GM23338 (cell line): ENCODE data around the gene CRPPA. TPM values are rescaled to one million over a fixed set of nuclear protein-coding genes. Genes with fewer than 3 reads are reported as not detected.

ENCODE experiments used
- ATAC-seq: fragments of 200-7000 bp; cut with Tn5 transposase; 3 replicates; pipeline ENCODE4 v1.9.1; 2020
- DNase-seq: peaks from one replicate; pipeline ENCODE4 v3.0.0-alpha.2; 2015; ENCODE audit warnings: low spot score
- H2AFZ ChIP-seq: fragments of 200-600 bp; sonication (generic); 2 replicates; pipeline ENCODE4 v1.8.0; 2016; ENCODE audit warnings: antibody characterized with exemption, mild to moderate bottlenecking, moderate library complexity
- H3F3A ChIP-seq: fragments of 200-600 bp; sonication (generic); replicated peaks from 2 replicates; pipeline ENCODE4 v1.8.0; 2017; ENCODE audit warnings: antibody characterized with exemption, mixed run types, low read depth
- H3K27ac ChIP-seq: fragments of 200-600 bp; sonication (generic); 2 replicates; pipeline ENCODE4 v1.6.1; 2016; ENCODE audit warnings: low read depth
- H3K27me3 ChIP-seq: fragments of 200-600 bp; sonication (generic); 2 replicates; pipeline ENCODE4 v1.8.0; 2016; ENCODE audit warnings: mild to moderate bottlenecking, mixed run types, moderate library complexity; ENCODE audit not compliant: insufficient read depth
- H3K36me3 ChIP-seq: fragments of 200-600 bp; sonication (generic); 2 replicates; pipeline ENCODE4 v1.8.0; 2016; ENCODE audit warnings: mild to moderate bottlenecking; ENCODE audit not compliant: insufficient read depth
- H3K4me1 ChIP-seq: fragments of 200-600 bp; sonication (generic); 2 replicates; pipeline ENCODE4 v1.8.0; 2016; ENCODE audit warnings: mild to moderate bottlenecking, moderate library complexity; ENCODE audit not compliant: insufficient read depth
- H3K4me2 ChIP-seq: fragments of 200-600 bp; sonication (generic); 2 replicates; pipeline ENCODE4 v1.7.1; 2017; ENCODE audit warnings: mixed run types
- H3K4me3 ChIP-seq: fragments of 200-600 bp; sonication (generic); 2 replicates; pipeline ENCODE4 v1.6.1; 2016; ENCODE audit warnings: mixed run types
- H3K79me2 ChIP-seq: fragments of 200-600 bp; sonication (generic); replicated peaks from 2 replicates; pipeline ENCODE4 v1.8.0; 2017; ENCODE audit warnings: mild to moderate bottlenecking; ENCODE audit not compliant: insufficient read depth
- H3K9me2 ChIP-seq: fragments of 200-600 bp; sonication (generic); 2 replicates; pipeline ENCODE4 v1.8.0; 2017; ENCODE audit not compliant: insufficient read depth
- H4K20me1 ChIP-seq: fragments of 200-600 bp; sonication (generic); replicated peaks from 2 replicates; pipeline ENCODE4 v1.8.0; 2017; ENCODE audit warnings: mild to moderate bottlenecking; ENCODE audit not compliant: insufficient read depth
- H3K27ac Mint-ChIP-seq: 2 replicates; pipeline ENCODE4 v1.8.0; 2020; ENCODE audit warnings: inconsistent platforms, mild to moderate bottlenecking, moderate library complexity, mixed read lengths
- H3K27me3 Mint-ChIP-seq: 3 replicates; pipeline ENCODE4 v1.8.0; 2022; ENCODE audit warnings: low read depth, mild to moderate bottlenecking, moderate library complexity, mixed read lengths, inconsistent platforms; ENCODE audit not compliant: insufficient read depth, poor library complexity
- H3K36me3 Mint-ChIP-seq: 3 replicates; pipeline ENCODE4 v1.8.0; 2021; ENCODE audit warnings: low read depth, mild to moderate bottlenecking, inconsistent platforms, moderate library complexity, mixed read lengths
- H3K4me1 Mint-ChIP-seq: 3 replicates; pipeline ENCODE4 v1.8.0; 2020; ENCODE audit warnings: mild to moderate bottlenecking, inconsistent platforms, mixed read lengths
- H3K4me3 Mint-ChIP-seq: 3 replicates; pipeline ENCODE4 v1.8.0; 2021; ENCODE audit warnings: moderate library complexity, mild to moderate bottlenecking, inconsistent platforms, mixed read lengths
- H3K9me3 Mint-ChIP-seq: 3 replicates; pipeline ENCODE4 v1.8.0; 2020; ENCODE audit warnings: moderate library complexity, mild to moderate bottlenecking, inconsistent platforms, mixed read lengths
- CREB1 ChIP-seq: fragments of 250-450 bp; sonication (Bioruptor Pico); IDR thresholded peaks from 2 replicates; pipeline ENCODE4 v1.5.0; 2020; ENCODE audit warnings: low read depth, mild to moderate bottlenecking, moderate library complexity
- CTCF ChIP-seq, 2 experiments: fragments of 200-600 bp in 1 of 2; sonication (generic) in 1 of 2; conservative IDR thresholded peaks; 2 replicates each; pipeline versions ENCODE4 v1.5.1 to v1.6.1; 2016 to 2017; ENCODE audit warnings: antibody characterized with exemption in 2 of 2, low read depth in 2 of 2, mild to moderate bottlenecking in 2 of 2, moderate library complexity in 1 of 2
- EZH2 ChIP-seq: fragments of 200-600 bp; sonication (generic); IDR thresholded peaks from one replicate; pipeline ENCODE4 v1.8.0; 2017; ENCODE audit warnings: antibody characterized with exemption, mild to moderate bottlenecking, low read depth; ENCODE audit not compliant: unreplicated experiment
- NANOG ChIP-seq: IDR thresholded peaks from 2 replicates; pipeline ENCODE4 v1.6.1; 2016; ENCODE audit warnings: antibody characterized with exemption, borderline replicate concordance
- POLR2AphosphoS5 ChIP-seq: IDR thresholded peaks from 2 replicates; pipeline ENCODE4 v1.6.1; 2016; ENCODE audit warnings: antibody characterized with exemption, low read depth
- REST ChIP-seq: IDR thresholded peaks from one replicate; pipeline ENCODE4 v1.6.1; 2018; ENCODE audit warnings: antibody characterized with exemption; ENCODE audit not compliant: unreplicated experiment
- ZNF114 ChIP-seq: fragments of 250-450 bp; sonication (Bioruptor Pico); IDR thresholded peaks from 2 replicates; pipeline ENCODE4 v1.5.0; 2020; ENCODE audit warnings: mild to moderate bottlenecking, moderate library complexity
- ZNF331 ChIP-seq: fragments of 250-450 bp; sonication (Bioruptor Pico); IDR thresholded peaks from 2 replicates; pipeline ENCODE4 v1.5.0; 2020; ENCODE audit warnings: low read depth, mild to moderate bottlenecking, moderate library complexity
- ZNF462 ChIP-seq: fragments of 250-450 bp; sonication (Bioruptor Pico); IDR thresholded peaks from 2 replicates; pipeline ENCODE4 v1.5.0; 2020; ENCODE audit warnings: mild to moderate bottlenecking, moderate library complexity
- polyA plus RNA-seq: library from polyadenylated mRNA; unstranded; fragments of >200 nt; fragmentation: Nextera tagmentation; extraction: Ambion mirVana; gene quantifications from 2 replicates; pipeline ENCODE4 v1.2.1, GENCODE V29; 2016
- total RNA-seq: library from RNA; depleted of rRNA; stranded (reverse); fragments of >200 nt; shearing (Covaris generic); gene quantifications from 2 replicates; pipeline ENCODE4 v1.2.3, GENCODE V29; 2014

The CRPPA gene
- total and polyA plus RNA-seq, 2 experiments from 2014 or later, result 0.45 to 0.73 TPM

GRCh38 chr7:16463520-16463919, 42.2 kb upstream of the CRPPA start:
- H3K9me2 ChIP-seq, result no peaks in the 10 kb centered on the region
- DNase-seq, result no peak
- TF ChIP-seq CTCF (conservative IDR thresholded peaks at IDR 0.05; ENCODE audit: low read depth in 2 of 2) (no peak), ZNF114 (CRISPR knock-in tag) (no peak), EZH2 (no peak), REST (no peak), POLR2AphosphoS5 (no peak), CREB1 (CRISPR knock-in tag) (no peak), NANOG (no peak), ZNF462 (CRISPR knock-in tag) (no peak), ZNF331 (no peak)
- H3F3A ChIP-seq, result no peaks in the 10 kb centered on the region
- H3K27me3 ChIP-seq, result no peaks in the 10 kb centered on the region
- Mint-ChIP-seq H3K27me3 (no peaks in the 10 kb centered on the region), H3K4me3 (no peak overlapping the region), H3K27ac (no peak overlapping the region), H3K4me1 (peaks cover 36% of the 10 kb centered on the region), H3K9me3 (no peaks in the 10 kb centered on the region), H3K36me3 (no peaks in the 10 kb centered on the region)
- H3K4me3 ChIP-seq, result no peak overlapping the region
- no peak for ATAC-seq
- H2AFZ ChIP-seq, result no peak overlapping the region
- no peaks in the 10 kb centered on the region for H3K79me2 ChIP-seq
- H3K4me2 ChIP-seq, result no peak overlapping the region
- H3K36me3 ChIP-seq, result no peaks in the 10 kb centered on the region
- H4K20me1 ChIP-seq, result no peaks in the 10 kb centered on the region
- H3K27ac ChIP-seq, result no peak overlapping the region
- H3K4me1 ChIP-seq, result peaks cover 31% of the 10 kb centered on the region
